Measurements from ENCODE around the gene IRAK3.
"Not testable (repeated sequence)": the region's sequence is repeated elsewhere in the genome, so short reads cannot be mapped to it uniquely, and the experiment has no call there.

The IRAK3 gene

DNA sequence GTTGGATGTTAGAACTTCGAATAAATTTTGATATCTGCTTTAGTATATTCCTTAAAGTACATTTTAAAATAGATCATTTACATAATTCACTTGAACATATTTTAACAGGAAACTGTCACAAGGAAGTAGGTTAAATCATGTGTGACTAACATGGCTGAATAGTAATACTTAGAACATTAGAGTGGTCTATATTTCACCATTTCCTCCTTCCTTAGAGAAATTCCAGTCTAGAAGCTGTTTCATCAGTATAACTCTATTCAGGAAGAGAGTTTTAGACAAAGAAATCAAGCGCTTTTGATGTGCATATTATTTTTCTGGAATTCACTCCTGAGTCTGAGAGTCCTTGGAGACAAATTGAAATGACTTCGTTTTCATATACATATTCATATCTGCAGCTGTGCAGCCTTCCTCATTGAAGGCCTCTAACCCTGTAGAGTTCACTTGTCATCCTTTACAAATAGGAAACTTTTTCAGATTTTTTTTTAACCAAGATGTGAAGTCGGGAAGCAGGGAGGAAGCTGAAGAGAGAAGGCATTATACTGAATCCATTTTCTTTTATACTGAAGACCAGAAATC, 28.4 kb downstream of the IRAK3 start:
- ATAC-seq (no peak), DNase-seq (no peak)

DNA sequence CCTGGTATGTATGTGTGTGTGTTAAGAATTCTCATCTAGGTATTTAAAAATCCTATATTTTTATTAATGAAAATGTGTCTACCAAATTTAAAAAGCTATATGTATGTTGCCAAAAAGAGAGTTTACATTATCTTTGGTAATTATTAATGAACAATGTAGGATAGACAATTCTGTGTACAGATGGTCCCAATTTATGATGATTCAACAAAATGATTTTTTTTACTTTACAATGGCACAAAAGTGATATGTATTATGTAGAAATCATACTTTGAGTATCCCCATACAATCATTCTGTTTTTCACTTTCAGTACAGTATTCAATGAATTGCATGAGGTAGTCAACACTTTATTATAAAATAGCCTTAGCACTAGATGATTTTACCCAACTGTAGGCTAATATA, 39.4 kb downstream of the IRAK3 start:
- ATAC-seq (no peak), DNase-seq (no peak)

DNA sequence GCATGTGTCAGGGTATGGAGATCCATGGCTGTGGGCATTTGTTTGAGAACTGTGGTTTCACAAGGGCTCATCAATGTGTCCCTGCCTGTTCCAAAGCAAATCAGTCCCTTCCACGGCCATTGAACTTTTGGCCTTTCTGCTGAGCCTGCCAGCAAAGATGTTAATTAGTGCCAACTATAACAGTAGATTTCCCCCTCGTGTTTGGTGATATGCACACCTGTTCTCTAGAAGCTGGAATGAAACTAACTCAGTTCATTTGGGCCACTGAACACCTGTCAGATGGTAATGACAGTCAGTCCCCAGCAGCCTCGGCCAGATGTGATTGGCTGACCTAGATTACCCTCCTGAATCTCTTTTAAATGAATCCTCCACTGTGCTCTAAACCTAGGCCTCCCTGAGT, 43.2 kb downstream of the IRAK3 start:
- ATAC-seq, result no peak
- DNase-seq, result no peak

GRCh38 chr12:66234037-66234693, 45.2 kb downstream of the IRAK3 start:
- not testable (repeated sequence) for DNase-seq

DNA sequence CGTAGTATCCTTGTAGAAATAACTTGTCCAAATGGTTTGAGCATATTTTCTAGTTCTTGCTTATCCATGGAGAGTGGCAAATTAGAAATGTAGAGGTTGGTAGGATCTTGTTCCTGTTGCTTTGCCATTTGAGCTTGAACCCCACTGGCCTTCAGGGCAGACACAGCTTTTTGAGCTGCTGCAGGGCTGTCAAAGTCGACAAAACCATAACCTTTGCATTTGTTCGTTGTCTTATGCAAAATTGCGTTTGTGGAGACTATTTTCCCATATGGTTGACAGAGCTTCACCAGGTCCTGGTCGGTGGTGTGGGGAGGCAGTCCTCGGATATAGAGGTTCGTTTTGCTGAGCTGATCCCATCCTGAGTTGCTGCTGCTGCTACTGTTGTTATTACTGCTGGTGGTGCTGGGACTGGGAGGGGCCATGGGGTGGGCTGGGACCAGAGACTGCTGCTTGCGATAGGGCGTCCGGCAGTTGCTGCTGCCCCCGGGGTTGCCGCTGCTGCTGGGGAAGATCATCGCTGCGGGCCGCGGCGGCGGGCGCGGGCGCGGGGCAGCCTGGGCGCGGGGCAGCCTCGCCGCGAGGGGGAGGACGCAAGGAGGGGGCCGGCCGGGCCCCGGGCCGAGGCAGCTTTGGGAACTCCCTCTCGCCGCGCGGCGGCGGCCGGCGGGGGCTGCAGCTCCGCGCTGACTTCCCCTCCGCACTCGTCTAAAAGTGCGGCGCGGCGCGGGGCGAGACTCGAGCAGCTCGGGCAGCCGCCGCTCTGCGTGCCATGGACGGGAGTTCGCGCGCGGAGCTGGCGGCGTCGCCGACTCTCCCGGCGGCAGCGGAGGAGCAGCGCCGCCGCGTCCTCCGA, 46.0 kb downstream of the IRAK3 start:
- ATAC-seq (peak; percentile 75), DNase-seq (peak; percentile 55)

More at GRCh38 chr12:66234037-66234693, 45.2 kb downstream of the IRAK3 start:
- not testable (repeated sequence) for ATAC-seq

GRCh38 chr12:66235626-66236281, 46.7 kb downstream of the IRAK3 start:
- no peak for ATAC-seq
- no peak for DNase-seq

DNA sequence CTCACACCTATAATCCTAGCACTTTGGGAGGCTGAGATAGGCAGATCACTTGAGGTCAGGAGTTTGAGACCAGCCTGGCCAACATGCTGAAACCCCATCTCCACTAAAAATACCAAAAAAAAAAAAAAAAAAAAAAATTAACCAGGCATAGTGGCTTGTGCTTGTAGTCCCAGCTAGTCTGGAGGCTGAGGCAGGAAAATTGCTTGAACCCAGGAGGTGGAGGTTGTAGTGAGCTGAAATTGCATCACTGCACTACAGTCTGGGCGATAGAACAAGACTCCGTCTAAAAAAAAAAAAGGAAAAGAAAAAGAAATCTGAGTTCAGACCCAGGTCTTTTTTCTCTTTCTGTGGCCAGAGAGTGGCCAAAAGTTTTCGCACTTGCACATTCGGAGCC, 47.3 kb downstream of the IRAK3 start:
- not testable (repeated sequence) for DNase-seq, ATAC-seq

DNA sequence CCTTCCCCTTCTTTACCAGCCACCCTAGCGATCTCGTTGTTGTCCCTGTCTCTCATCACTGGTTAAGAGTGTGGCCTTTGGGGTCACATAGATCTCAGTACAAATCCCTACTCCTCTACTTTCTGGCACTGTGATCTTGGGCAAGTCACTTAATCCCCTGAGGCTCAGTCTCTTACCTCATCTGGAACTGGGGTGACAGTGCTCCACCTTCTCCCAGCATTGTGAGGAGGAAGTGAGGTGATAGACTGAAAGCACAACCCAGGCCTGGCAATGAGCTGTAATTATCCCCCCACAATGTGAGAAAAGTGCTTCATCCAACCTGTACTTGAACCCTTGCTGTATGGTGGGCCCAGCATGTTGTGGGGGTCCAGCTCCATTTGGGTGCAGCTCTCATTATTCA, 48.0 kb downstream of the IRAK3 start:
- no peak for DNase-seq
- no peak for ATAC-seq

DNA sequence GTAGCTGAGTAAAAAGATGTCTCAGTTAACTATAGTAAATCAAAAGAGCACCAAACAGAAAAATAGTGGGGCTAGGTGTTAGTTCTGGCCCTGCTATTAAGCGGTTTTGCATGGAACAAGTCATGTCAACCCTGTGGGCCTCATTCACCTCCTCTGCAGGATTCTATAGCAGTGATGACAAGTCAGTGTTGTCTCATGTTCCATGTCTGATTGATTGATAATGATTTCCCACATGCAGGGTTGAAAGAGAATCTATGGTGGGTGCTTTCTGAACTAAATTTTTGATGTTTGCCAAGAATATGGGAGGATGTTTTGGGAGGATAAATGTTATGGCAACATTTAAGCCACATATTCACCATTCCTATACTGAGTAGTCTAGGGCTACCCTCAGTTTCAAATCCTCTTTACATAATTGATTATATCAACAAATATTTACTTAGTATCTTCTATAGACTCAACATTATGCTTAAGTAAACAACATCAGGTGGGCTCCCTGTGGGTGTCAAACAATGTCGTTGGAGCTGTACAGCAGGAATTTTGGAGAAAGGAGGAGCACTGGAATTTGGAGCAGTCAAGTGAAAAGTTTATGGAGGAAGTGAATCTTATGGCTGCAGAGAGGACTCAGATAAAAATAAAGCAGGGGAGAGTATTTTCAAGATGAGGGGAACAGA, 48.6 kb downstream of the IRAK3 start:
- ATAC-seq (no peak), DNase-seq (no peak)

- DNase-seq (no peak), ATAC-seq (no peak)
Measured at GRCh38 chr12:66239295-66239694, 50.3 kb downstream of the IRAK3 start.

DNA sequence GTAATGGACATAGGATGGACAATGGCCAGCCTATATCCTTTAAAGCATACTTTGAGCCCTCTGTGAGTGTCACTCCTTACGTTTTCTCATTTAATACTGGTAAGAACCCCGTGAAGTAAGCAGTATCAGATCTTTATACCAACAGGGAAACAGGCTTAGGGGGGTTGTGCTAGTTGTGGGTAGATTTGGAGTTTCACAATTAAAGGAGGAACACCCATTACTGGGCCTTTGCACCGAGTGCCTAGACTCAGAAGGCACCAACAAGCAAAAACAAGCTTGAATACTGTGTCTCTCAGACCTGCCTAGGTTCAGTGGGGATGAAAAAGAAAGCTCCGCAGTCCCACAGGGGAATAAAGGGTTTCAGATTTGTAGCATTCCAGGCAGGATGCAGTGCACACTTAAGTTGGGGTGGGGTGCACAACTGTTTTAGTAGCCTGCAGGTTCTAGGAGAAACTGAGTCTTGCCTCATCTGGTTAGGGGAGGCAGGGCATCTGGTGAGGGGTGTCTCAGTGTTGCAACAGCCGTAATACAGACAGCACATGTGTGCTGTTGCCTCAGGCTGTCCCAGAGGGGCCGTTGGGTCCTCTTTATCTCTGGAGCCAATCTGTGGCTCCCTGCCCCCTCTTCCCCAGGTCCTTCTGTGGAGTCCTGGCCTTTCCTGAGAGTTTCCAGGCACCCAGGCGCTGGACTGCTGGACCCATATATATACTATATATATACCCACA, 51.2 kb downstream of the IRAK3 start:
- no peak for DNase-seq
- no peak for ATAC-seq

- no peak for ATAC-seq
- no peak for DNase-seq
Measured at GRCh38 chr12:66241061-66242043, 52.3 kb downstream of the IRAK3 start.

- no peak for DNase-seq
- ATAC-seq, result no peak
Measured at GRCh38 chr12:66242311-66242710, 53.3 kb downstream of the IRAK3 start.

GRCh38 chr12:66243911-66244310, 54.9 kb downstream of the IRAK3 start:
- ATAC-seq (no peak), DNase-seq (no peak)

DNA sequence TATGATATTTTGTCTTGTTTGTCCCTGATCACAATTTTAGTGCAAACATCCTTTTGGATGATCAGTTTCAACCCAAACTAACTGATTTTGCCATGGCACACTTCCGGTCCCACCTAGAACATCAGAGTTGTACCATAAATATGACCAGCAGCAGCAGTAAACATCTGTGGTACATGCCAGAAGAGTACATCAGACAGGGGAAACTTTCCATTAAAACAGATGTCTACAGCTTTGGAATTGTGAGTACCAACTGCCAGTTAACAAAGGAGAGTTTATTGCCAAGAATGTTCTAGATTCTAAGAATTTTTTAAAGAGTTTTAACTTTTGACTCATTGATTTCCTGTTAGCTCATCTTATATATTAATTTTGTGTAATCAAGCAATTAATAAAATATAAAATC, 55.4 kb downstream of the IRAK3 start:
- no peak for DNase-seq
- no peak for ATAC-seq

DNA sequence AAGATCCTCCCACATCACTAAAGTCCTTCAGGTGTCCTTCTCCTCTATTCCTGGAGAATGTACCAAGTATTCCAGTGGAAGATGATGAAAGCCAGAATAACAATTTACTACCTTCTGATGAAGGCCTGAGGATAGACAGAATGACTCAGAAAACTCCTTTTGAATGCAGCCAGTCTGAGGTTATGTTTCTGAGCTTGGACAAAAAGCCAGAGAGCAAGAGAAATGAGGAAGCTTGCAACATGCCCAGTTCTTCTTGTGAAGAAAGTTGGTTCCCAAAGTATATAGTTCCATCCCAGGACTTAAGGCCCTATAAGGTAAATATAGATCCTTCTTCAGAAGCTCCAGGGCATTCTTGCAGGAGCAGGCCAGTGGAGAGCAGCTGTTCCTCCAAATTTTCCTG, 58.7 kb downstream of the IRAK3 start:
- DNase-seq (no peak), ATAC-seq (no peak)

DNA sequence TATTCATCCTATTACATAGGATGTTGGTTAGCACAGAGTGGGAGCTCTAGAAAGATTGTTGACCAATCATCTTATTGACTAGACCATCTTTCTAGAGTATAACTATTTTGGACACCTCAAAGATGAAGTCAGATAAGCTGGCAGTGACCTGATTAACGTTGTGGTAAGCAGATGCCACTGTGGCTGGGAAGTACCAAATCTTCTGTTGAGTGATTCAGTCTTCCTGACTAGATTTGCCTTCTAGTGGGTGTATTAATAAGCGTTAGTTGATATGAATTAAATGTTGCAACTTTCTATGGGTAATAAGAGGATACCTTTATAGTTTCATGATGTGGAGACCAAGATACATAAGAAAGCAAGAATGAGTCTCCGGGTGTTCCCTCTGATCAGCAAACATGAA, 62.0 kb downstream of the IRAK3 start:
- DNase-seq (no peak), ATAC-seq (no peak)

DNA sequence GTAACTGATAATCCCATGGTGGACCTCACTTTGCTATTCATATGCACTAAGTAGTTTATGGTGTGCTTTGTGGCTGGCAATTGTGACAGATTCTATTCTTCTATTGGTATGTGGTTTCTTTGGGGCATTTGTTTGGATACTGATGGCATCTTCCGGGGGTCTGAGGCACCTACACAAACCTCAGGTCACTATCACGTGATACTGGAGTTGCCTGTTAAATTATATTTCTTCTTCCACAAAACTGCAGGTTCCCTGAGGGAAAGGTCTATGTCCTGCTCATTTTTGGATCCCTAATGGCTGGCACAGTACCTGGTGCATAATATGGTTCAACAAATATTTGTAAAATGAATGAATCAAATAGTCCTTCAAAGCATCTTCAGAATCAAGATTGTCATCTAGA, 63.8 kb downstream of the IRAK3 start:
- no peak for ATAC-seq
- no peak for DNase-seq

GRCh38 chr12:66255737-66256136, 66.7 kb downstream of the IRAK3 start:
- DNase-seq (no peak), ATAC-seq (no peak)

DNA sequence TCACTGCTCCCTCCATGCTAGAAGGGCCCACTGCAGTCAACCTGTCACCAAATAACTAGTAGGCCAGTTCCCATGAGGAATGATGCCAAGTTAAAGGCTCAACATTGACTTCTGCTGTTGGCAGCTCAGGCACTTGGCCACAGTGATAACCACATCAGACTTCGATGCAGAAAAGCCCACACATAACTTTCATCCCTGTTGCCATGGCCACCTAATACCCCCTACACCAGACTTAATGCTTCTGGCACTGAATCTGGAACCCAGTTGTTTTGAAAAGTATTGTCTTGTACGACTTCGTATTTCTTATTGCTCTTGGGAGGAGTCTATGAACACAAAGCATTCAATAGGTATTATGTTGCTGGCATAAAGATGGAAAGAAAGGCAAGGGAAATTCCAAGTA, 69.0 kb downstream of the IRAK3 start:
- ATAC-seq, result no peak

More for the DNA sequence above, 69.0 kb downstream of the IRAK3 start:
- no peak for DNase-seq

Measured in stimulated activated naive CD8-positive, alpha-beta T cell treated with anti-CD3 and anti-CD28 coated beads, Interleukin-15, Interleukin-2, amounts not matched to agents 100 U/mL and 50 U/mL, for 24 hours (primary cell).